Measurements from ENCODE around the gene CLEC17A. TPM values are rescaled to one million over a fixed set of nuclear protein-coding genes. Genes with fewer than 3 reads are reported as not detected.

CLEC17A gene
- total and polyA plus RNA-seq, 2 of the 13 experiments (the other 11 are each of a cell fraction or from before 2014, with no cell fraction given), result not detected

DNA sequence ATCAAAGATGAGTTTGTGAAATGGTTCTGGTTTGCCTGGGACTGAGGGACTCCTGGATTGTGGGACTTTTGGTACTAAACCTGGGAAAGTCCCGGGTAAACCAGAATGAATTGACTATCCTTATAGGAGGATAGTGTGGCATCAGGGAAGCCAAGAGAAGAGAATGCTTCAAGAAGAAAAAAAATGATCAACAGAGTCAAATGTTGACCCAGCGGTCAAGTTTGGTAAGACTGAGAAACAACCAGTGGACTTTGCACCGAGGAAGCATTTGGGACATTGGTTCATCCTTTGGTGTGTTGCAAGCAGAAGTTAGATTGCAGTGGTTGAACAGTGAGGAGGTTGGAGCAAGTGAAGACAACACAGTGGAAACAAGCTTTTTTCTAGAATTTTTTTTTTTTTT is 33.5 kb downstream of the CLEC17A start (continued):
- TF ChIP-seq, protein P1, sequence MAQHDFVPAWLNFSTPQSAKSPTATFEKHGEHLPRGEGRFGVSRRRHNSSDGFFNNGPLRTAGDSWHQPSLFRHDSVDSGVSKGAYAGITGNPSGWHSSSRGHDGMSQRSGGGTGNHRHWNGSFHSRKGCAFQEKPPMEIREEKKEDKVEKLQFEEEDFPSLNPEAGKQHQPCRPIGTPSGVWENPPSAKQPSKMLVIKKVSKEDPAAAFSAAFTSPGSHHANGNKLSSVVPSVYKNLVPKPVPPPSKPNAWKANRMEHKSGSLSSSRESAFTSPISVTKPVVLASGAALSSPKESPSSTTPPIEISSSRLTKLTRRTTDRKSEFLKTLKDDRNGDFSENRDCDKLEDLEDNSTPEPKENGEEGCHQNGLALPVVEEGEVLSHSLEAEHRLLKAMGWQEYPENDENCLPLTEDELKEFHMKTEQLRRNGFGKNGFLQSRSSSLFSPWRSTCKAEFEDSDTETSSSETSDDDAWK (CRISPR knock-in tag; IDR thresholded peaks at IDR 0.05), result no peak
- TF ChIP-seq CBX1 (IDR thresholded peaks at IDR 0.05; ENCODE audit: low read depth), result no peak
- TF ChIP-seq, protein P2, sequence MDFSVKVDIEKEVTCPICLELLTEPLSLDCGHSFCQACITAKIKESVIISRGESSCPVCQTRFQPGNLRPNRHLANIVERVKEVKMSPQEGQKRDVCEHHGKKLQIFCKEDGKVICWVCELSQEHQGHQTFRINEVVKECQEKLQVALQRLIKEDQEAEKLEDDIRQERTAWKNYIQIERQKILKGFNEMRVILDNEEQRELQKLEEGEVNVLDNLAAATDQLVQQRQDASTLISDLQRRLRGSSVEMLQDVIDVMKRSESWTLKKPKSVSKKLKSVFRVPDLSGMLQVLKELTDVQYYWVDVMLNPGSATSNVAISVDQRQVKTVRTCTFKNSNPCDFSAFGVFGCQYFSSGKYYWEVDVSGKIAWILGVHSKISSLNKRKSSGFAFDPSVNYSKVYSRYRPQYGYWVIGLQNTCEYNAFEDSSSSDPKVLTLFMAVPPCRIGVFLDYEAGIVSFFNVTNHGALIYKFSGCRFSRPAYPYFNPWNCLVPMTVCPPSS (IDR thresholded peaks at IDR 0.05), result no peak
- TF ChIP-seq ZNF792 (CRISPR knock-in tag; IDR thresholded peaks at IDR 0.05), result no peak
- TF ChIP-seq, protein P3, sequence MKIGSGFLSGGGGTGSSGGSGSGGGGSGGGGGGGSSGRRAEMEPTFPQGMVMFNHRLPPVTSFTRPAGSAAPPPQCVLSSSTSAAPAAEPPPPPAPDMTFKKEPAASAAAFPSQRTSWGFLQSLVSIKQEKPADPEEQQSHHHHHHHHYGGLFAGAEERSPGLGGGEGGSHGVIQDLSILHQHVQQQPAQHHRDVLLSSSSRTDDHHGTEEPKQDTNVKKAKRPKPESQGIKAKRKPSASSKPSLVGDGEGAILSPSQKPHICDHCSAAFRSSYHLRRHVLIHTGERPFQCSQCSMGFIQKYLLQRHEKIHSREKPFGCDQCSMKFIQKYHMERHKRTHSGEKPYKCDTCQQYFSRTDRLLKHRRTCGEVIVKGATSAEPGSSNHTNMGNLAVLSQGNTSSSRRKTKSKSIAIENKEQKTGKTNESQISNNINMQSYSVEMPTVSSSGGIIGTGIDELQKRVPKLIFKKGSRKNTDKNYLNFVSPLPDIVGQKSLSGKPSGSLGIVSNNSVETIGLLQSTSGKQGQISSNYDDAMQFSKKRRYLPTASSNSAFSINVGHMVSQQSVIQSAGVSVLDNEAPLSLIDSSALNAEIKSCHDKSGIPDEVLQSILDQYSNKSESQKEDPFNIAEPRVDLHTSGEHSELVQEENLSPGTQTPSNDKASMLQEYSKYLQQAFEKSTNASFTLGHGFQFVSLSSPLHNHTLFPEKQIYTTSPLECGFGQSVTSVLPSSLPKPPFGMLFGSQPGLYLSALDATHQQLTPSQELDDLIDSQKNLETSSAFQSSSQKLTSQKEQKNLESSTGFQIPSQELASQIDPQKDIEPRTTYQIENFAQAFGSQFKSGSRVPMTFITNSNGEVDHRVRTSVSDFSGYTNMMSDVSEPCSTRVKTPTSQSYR (CRISPR knock-in tag; IDR thresholded peaks at IDR 0.05; ENCODE audit: borderline replicate concordance), result no peak
- TF ChIP-seq, protein P4, sequence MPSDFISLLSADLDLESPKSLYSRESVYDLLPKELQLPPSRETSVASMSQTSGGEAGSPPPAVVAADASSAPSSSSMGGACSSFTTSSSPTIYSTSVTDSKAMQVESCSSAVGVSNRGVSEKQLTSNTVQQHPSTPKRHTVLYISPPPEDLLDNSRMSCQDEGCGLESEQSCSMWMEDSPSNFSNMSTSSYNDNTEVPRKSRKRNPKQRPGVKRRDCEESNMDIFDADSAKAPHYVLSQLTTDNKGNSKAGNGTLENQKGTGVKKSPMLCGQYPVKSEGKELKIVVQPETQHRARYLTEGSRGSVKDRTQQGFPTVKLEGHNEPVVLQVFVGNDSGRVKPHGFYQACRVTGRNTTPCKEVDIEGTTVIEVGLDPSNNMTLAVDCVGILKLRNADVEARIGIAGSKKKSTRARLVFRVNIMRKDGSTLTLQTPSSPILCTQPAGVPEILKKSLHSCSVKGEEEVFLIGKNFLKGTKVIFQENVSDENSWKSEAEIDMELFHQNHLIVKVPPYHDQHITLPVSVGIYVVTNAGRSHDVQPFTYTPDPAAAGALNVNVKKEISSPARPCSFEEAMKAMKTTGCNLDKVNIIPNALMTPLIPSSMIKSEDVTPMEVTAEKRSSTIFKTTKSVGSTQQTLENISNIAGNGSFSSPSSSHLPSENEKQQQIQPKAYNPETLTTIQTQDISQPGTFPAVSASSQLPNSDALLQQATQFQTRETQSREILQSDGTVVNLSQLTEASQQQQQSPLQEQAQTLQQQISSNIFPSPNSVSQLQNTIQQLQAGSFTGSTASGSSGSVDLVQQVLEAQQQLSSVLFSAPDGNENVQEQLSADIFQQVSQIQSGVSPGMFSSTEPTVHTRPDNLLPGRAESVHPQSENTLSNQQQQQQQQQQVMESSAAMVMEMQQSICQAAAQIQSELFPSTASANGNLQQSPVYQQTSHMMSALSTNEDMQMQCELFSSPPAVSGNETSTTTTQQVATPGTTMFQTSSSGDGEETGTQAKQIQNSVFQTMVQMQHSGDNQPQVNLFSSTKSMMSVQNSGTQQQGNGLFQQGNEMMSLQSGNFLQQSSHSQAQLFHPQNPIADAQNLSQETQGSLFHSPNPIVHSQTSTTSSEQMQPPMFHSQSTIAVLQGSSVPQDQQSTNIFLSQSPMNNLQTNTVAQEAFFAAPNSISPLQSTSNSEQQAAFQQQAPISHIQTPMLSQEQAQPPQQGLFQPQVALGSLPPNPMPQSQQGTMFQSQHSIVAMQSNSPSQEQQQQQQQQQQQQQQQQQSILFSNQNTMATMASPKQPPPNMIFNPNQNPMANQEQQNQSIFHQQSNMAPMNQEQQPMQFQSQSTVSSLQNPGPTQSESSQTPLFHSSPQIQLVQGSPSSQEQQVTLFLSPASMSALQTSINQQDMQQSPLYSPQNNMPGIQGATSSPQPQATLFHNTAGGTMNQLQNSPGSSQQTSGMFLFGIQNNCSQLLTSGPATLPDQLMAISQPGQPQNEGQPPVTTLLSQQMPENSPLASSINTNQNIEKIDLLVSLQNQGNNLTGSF (CRISPR knock-in tag; IDR thresholded peaks at IDR 0.05), result no peak
- TF ChIP-seq SMAD9 (CRISPR knock-in tag; IDR thresholded peaks at IDR 0.05), result no peak
- TF ChIP-seq TEAD2 (CRISPR knock-in tag; IDR thresholded peaks at IDR 0.05), result no peak
- no peak for TF ChIP-seq SUZ12 (IDR thresholded peaks at IDR 0.05; ENCODE audit: low read depth, low read length)
- TF ChIP-seq PAX8 (CRISPR knock-in tag; IDR thresholded peaks at IDR 0.05; ENCODE audit: borderline replicate concordance), result no peak
- TF ChIP-seq TEAD3 (CRISPR knock-in tag; optimal IDR thresholded peaks at IDR 0.05; ENCODE audit: borderline replicate concordance), result no peak
- TF ChIP-seq, protein P5, sequence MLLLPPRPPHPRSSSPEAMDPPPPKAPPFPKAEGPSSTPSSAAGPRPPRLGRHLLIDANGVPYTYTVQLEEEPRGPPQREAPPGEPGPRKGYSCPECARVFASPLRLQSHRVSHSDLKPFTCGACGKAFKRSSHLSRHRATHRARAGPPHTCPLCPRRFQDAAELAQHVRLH (CRISPR knock-in tag; IDR thresholded peaks at IDR 0.05; ENCODE audit: borderline replicate concordance, low read depth), result no peak
- TF ChIP-seq ZNF607 (CRISPR knock-in tag; IDR thresholded peaks at IDR 0.05; ENCODE audit: borderline replicate concordance), result no peak
- 0 out of 2 replicates have a peak, but pooled peaks have one; percentile 16 for TF ChIP-seq GATAD1 (CRISPR knock-in tag; IDR thresholded peaks at IDR 0.05)
- TF ChIP-seq, protein P6, sequence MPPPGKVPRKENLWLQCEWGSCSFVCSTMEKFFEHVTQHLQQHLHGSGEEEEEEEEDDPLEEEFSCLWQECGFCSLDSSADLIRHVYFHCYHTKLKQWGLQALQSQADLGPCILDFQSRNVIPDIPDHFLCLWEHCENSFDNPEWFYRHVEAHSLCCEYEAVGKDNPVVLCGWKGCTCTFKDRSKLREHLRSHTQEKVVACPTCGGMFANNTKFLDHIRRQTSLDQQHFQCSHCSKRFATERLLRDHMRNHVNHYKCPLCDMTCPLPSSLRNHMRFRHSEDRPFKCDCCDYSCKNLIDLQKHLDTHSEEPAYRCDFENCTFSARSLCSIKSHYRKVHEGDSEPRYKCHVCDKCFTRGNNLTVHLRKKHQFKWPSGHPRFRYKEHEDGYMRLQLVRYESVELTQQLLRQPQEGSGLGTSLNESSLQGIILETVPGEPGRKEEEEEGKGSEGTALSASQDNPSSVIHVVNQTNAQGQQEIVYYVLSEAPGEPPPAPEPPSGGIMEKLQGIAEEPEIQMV (CRISPR knock-in tag; IDR thresholded peaks at IDR 0.05; ENCODE audit: low read depth), result no peak
- no peak for TF ChIP-seq ZNF790 (CRISPR knock-in tag; IDR thresholded peaks at IDR 0.05; ENCODE audit: borderline replicate concordance)
- no peak for TF ChIP-seq MYNN (CRISPR knock-in tag; IDR thresholded peaks at IDR 0.05; ENCODE audit: low read depth)
- no peak for TF ChIP-seq KDM3A (CRISPR knock-in tag; IDR thresholded peaks at IDR 0.05; ENCODE audit: low read depth)
- TF ChIP-seq KLF12 (CRISPR knock-in tag; IDR thresholded peaks at IDR 0.05; ENCODE audit: borderline replicate concordance), result no peak
